Suprapubic skin (tissue), 4 donors: ENCODE data around the gene RMND5B.

Experiments used
- CTCF ChIP-seq, 2 donors: fragments of 200-600 bp in 1 of 2; fragments of 450-650 bp in 1 of 2; sonication (generic) in 1 of 2; IDR thresholded peaks; one replicate each; pipeline ENCODE4 v1.5.1; 2016 to 2019; ENCODE audit warnings: antibody characterized with exemption in 2 of 2, mild to moderate bottlenecking in 1 of 2, moderate library complexity in 1 of 2
- POLR2A ChIP-seq, 2 donors: fragments of 450-650 bp; IDR thresholded peaks; one replicate each; pipeline ENCODE4 v1.6.1; 2017; ENCODE audit warnings: antibody characterized with exemption in 2 of 2, mild to moderate bottlenecking in 2 of 2, moderate library complexity in 2 of 2
- POLR2AphosphoS5 ChIP-seq, 3 donors: sonication (generic); formaldehyde crosslinking; IDR thresholded peaks; one replicate each; pipeline ENCODE4 v1.6.1; 2017; ENCODE audit warnings: antibody characterized with exemption in 3 of 3

- TF ChIP-seq CTCF (IDR thresholded peaks at IDR 0.05) (no peak), POLR2A (IDR thresholded peaks at IDR 0.05) (no peak), POLR2AphosphoS5 (IDR thresholded peaks at IDR 0.05) (no peak)
These were observed 7.2 kb downstream of the RMND5B start for GRCh38 chr5:178137991-178138390.
